Measurements from ENCODE around the gene TUBA1A. TPM values are rescaled to one million over a fixed set of nuclear protein-coding genes. Genes with fewer than 3 reads are reported as not detected.
"Not testable (repeated sequence)": the region's sequence is repeated elsewhere in the genome, so short reads cannot be mapped to it uniquely, and the experiment has no call there.

Gene TUBA1A
- total RNA-seq, 1 donor from 2014 or later = 815 TPM

DNA sequence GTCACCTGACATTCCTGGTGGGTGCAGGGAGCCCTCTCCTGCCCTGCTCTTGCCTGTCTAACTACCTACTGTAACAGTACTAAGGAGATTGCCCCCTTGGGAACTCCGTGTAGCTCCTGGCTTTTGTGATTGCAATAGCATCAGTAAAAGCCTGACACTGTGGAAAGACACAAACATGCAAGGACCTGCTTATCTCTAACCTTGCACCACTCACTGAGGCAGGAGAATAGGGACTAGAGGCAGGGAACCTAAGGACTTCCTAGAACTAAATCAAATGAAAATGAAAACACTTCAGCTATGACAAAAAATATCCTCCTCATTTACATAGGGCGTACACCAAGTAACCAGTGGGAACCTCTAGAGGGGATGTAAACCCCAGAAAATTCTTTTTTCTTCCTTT, 28.5 kb downstream of the TUBA1A start:
- no peak for DNase-seq (ENCODE audit: low read depth in 2 of 2)

DNA sequence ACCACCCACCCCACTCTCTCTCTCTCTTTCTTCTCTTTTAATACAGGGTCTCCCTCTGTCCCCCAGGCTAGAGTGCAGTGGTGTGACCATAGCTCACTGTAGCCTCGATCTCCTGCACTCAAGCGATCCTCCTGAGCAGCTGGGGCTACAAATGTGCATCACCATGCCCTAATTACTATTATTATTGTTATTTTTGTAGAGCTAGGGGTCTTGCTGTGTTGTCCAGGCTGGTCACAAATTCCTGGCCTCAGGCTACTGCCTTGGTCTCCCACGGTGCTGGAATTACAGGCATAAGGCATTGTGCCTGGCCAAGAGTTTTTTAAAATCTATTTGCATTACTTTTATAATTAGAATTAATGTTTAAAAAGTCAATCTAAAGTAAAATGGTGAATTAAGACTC, 34.7 kb downstream of the TUBA1A start:
- no peak for DNase-seq (ENCODE audit: low read depth in 2 of 2)

DNA sequence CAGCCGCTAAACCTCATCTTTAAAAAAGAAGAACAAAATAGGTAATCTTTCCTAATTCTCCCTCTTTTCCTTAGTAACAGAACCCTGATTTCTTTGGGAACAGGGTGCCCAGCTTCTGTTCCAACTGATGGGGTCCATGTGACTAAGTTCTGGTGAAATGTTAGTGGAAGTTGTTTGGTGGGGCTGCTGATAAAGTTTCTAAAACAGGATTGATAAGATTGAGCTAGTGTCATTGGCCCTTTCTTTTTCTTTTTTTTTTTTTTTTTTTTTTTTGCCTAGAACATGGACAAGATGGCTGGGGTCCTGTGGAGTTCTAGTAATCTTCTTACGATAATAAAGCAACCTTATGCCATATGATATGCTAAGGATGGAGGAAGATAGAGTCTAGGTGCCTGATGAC, 41.5 kb downstream of the TUBA1A start:
- DNase-seq (ENCODE audit: low read depth in 2 of 2) = no peak

DNA sequence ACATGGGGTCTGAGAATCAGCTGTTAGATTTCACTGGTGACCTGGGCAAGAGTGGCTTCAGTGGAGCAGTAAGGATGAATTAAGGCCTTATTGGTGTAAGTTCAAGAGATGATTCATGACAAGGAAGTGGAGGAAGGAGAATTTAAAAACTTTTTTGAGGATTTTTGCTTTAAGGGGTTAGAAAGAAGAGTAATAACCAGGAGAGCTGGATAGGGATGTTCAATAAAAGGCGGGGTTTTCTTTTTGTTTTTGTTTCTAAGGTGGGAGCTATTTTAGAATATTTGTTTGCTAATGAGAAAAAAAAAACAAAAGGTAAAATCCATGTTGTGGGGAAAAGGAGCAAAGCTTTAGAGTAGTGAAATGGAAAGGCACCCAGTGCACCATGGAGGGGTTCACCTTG, 42.5 kb downstream of the TUBA1A start:
- DNase-seq (ENCODE audit: low read depth in 2 of 2) = no peak

DNA sequence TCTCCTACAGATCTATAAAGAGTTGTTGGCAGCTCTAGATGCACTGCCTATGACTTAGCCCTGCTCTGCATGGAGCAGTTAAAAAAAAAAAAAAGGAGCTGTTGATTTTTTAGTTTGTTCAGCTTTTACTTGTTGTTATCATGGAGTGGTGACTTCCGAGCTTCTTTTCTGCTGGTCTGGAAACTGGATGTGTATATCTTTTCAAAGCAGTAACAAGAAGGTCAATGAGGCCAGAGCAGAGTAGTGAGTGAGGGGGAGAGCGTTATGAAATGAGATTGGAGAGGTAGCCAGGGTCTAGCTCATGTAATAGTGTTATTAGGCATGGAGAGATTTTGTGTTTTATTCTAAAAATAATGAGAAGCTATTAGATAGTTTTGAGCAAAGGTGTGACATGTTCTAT, 44.5 kb downstream of the TUBA1A start:
- DNase-seq (ENCODE audit: low read depth in 2 of 2) = no peak

DNA sequence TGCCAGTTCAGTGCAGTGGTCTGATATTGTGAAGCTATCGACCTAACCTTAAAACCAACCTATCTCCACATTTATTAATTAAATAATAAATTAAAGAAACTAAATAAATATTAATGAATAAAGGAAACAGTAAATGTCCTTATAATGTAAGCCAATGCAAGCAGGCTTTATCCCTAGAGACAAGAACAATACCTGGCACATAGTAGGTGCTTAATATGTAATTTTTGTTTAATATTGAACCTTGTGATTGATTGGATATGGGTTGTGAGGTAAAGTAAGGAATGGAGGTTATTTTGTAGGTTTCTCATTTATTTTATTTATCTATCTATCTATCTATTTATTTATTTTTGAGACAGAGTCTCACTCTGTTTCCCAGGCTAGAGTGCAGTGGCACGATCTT, 49.9 kb downstream of the TUBA1A start:
- DNase-seq (ENCODE audit: low read depth in 2 of 2) = no peak

DNA sequence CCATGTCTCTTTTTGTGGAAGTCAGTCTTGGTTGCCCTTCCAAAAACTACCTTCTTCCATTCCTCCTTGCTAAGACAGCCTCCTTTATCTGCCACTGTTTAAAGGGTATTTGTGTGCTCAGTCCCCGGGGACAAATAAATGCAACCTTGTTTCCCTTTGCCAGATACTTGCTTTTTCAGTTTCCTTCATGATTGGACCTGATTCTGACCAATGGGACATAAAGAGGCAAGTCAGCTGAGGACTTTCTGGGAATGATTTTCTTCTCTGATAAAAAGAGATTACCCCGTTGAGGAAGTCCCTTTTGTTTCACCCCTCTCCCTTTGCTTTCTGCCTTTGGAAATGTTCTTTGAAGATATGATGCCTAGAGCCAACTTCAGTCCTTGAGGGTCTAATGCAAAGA, 50.3 kb downstream of the TUBA1A start:
- DNase-seq (ENCODE audit: low read depth in 2 of 2) = no peak

DNA sequence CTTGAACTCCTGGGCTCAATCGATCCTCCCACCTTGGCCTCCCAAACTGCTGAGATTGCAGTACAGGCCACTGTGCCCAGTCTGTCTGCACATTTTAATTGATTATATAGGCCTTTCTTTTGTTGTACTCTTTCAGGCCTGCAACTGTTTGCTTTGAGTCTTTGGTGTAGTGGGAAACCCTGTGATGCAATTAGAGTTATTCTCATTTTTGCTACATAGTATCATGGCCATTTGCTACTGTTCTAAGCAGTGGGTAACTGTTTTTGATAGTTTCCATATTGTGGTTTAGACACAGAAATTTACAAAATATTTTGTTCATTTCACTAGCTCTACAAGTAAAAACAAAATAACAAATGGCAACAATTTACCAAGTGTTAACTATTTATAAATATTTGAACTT, 51.4 kb downstream of the TUBA1A start:
- DNase-seq (ENCODE audit: low read depth in 2 of 2) = no peak

DNA sequence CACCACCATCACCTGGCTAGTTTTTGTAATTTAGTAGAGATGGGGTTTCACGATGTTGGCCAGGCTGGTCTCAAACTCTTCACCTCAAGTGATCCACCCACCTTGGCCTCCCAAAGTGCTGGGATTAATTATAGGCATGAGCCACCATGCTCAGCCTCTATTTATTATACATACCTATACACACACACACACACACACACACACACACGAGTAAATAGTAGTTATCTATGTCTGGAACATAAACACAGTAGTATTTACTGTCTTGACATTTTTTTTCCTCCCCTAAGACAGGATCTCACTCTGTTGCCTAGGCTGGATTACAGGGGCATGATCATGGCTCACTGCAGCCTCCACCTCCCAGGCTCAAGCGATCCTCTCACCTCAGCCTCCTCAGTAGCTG, 51.9 kb downstream of the TUBA1A start:
- not testable (repeated sequence) for DNase-seq (ENCODE audit: low read depth in 2 of 2)

Other genes with a start within 250 kb of the TUBA1A start
- 40.7 and 50.4 TPM in 2 replicates for gene ARF3, start 231.6 kb downstream of the TUBA1A start, total RNA-seq
- 0.13 TPM in 2 replicates for gene WNT10B, start 217.3 kb downstream of the TUBA1A start, total RNA-seq
- gene WNT1, start 210.8 kb downstream of the TUBA1A start, total RNA-seq = not detected in 2 replicates
- gene DDN, start 189.7 kb downstream of the TUBA1A start, total RNA-seq = under 0.01 and 0.13 TPM in 2 replicates
- gene PRKAG1, start 170.3 kb downstream of the TUBA1A start, total RNA-seq = 37.4 and 44.5 TPM in 2 replicates
- gene KMT2D, start 128.3 kb downstream of the TUBA1A start, total RNA-seq = 20.0 and 34.0 TPM in 2 replicates
- gene RHEBL1, start 119.1 kb downstream of the TUBA1A start, total RNA-seq = 1.9 and 2.2 TPM in 2 replicates
- gene DHH, start 94.3 kb downstream of the TUBA1A start, total RNA-seq = 0.25 and 0.39 TPM in 2 replicates
- 79.7 and 97.0 TPM in 2 replicates for gene LMBR1L, start 78.2 kb downstream of the TUBA1A start, total RNA-seq
- 914 and 1,463 TPM in 2 replicates for gene TUBA1B, start 57.7 kb downstream of the TUBA1A start, total RNA-seq
- 174 and 194 TPM in 2 replicates for gene TUBA1C, start 76.0 kb upstream of the TUBA1A start, total RNA-seq
- not detected in 2 replicates for gene PRPH, start 106.1 kb upstream of the TUBA1A start, total RNA-seq
- 5.1 and 9.6 TPM in 2 replicates for gene TROAP, start 134.2 kb upstream of the TUBA1A start, total RNA-seq
- gene C1QL4, start 148.1 kb upstream of the TUBA1A start, total RNA-seq = not detected in 2 replicates
- 0.51 and 1.9 TPM in 2 replicates for gene DNAJC22, start 157.8 kb upstream of the TUBA1A start, total RNA-seq
- 15.0 and 16.8 TPM in 2 replicates for gene SPATS2, start 178.4 kb upstream of the TUBA1A start, total RNA-seq